ENCODE results near the gene CEP104. TPM values are rescaled to one million over a fixed set of nuclear protein-coding genes. Genes with fewer than 3 reads are reported as not detected.
"Not testable (repeated sequence)": the region's sequence is repeated elsewhere in the genome, so short reads cannot be mapped to it uniquely, and the experiment has no call there.

The CEP104 gene
- total RNA-seq, 4 donors from 2014 or later: 42.9 to 64.5 (median 54.7) TPM

GRCh38 chr1:3807769-3808168 lies 49.2 kb downstream of the CEP104 start:
- Histone ChIP-seq H3K36me3 (no peaks in the 10 kb centered on the region), H3K4me3 (no peak overlapping the region), H3K27ac (no peak overlapping the region), H3K9me3 (no peaks in the 10 kb centered on the region), H3K4me1 (no peaks in the 10 kb centered on the region), H3K27me3 (no peaks in the 10 kb centered on the region)
- DNase-seq: no peak
- no peak for TF ChIP-seq POLR2A (IDR thresholded peaks at IDR 0.05)
- TF ChIP-seq CTCF (IDR thresholded peaks at IDR 0.05): no peak

GRCh38 chr1:3805038-3805437 lies 52.0 kb downstream of the CEP104 start:
- Histone ChIP-seq H3K27ac (no peak overlapping the region), H3K4me3 (no peak overlapping the region), H3K36me3 (no peaks in the 10 kb centered on the region), H3K4me1 (no peaks in the 10 kb centered on the region), H3K9me3 (no peaks in the 10 kb centered on the region), H3K27me3 (no peaks in the 10 kb centered on the region)
- DNase-seq: no peak
- TF ChIP-seq POLR2A (IDR thresholded peaks at IDR 0.05) (no peak), CTCF (IDR thresholded peaks at IDR 0.05) (no peak)

DNA sequence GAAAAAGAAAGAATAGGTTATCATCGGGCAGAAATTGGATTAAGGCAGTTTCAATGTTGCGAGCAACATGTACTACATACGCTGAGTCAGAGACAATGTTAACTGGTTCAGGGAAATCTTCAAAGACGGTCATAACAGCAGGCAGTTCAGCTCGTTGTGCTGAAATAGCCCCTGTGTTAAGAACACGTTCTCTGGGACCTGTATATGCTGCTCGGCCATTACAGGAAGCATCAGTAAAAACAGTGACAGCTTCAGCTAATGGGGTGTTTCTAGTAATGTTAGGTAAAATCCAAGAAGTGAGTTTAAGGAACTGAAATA lies 52.4 kb downstream of the CEP104 start:
- H3K36me3 ChIP-seq, H3K4me3 ChIP-seq, H3K27me3 ChIP-seq, H3K27ac ChIP-seq, H3K4me1 ChIP-seq, DNase-seq, H3K9me3 ChIP-seq: not testable (repeated sequence)

GRCh38 chr1:3803905-3804626 lies 52.9 kb downstream of the CEP104 start:
- TF ChIP-seq POLR2A (IDR thresholded peaks at IDR 0.05): no peak
- TF ChIP-seq CTCF (IDR thresholded peaks at IDR 0.05): no peak
- no peak for DNase-seq

GRCh38 chr1:3800795-3801194 lies 56.2 kb downstream of the CEP104 start:
- not testable (repeated sequence) for H3K36me3 ChIP-seq, H3K4me3 ChIP-seq, H3K27me3 ChIP-seq, H3K9me3 ChIP-seq, DNase-seq, H3K27ac ChIP-seq, H3K4me1 ChIP-seq

More at GRCh38 chr1:3803905-3804626, 52.9 kb downstream of the CEP104 start:
- no peak overlapping the region for H3K27ac ChIP-seq
- H3K27me3 ChIP-seq: no peaks in the 10 kb centered on the region
- H3K9me3 ChIP-seq: no peaks in the 10 kb centered on the region
- no peaks in the 10 kb centered on the region for H3K4me1 ChIP-seq
- H3K36me3 ChIP-seq: no peaks in the 10 kb centered on the region
- no peak overlapping the region for H3K4me3 ChIP-seq

DNA sequence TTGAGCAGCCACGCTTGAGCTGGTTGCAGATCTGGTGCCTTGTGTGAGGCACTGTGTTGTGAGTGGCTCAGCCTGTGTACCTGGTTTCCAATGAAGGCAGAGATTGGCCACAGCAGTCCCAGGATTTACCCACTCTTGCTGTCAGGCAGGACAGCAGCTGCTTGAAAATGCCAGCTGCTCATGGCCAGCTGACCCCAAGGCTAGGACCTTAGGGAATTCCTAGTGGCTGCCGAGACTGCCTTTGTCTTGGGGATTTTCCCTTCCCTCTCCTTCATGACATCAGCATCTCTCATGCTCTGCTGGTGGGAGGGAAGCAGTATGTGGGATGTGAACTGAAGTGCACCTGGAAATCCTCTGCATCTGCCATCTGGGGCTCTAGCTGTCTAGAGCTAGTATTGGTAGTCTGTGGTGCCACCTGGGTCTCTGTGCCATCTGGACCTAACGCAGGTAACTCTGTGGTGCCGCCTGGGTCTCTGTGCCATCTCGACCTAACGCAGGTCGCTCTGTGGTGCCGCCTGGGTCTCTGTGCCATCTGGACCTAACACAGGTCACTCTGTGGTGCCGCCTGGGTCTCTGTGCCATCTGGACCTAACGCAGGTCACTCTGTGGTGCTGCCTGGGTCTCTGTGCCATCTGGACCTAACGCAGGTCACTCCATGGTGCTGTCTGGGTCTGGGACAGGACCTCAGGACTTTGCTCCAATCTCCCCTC lies 56.9 kb downstream of the CEP104 start:
- TF ChIP-seq CTCF (IDR thresholded peaks at IDR 0.05) (no peak), POLR2A (IDR thresholded peaks at IDR 0.05) (no peak)
- no peak overlapping the region for H3K4me3 ChIP-seq
- no peaks in the 10 kb centered on the region for H3K36me3 ChIP-seq
- no peak overlapping the region for H3K27ac ChIP-seq
- peaks cover 0 to 7% (median 6%) of the 10 kb centered on the region in 4 donors for H3K4me1 ChIP-seq
- no peaks in the 10 kb centered on the region for H3K27me3 ChIP-seq
- H3K9me3 ChIP-seq: no peaks in the 10 kb centered on the region
- DNase-seq: no peak
